ENCODE measurements around the gene CRYBG2.
"Not testable (repeated sequence)": the region's sequence is repeated elsewhere in the genome, so short reads cannot be mapped to it uniquely, and the experiment has no call there.

DNA sequence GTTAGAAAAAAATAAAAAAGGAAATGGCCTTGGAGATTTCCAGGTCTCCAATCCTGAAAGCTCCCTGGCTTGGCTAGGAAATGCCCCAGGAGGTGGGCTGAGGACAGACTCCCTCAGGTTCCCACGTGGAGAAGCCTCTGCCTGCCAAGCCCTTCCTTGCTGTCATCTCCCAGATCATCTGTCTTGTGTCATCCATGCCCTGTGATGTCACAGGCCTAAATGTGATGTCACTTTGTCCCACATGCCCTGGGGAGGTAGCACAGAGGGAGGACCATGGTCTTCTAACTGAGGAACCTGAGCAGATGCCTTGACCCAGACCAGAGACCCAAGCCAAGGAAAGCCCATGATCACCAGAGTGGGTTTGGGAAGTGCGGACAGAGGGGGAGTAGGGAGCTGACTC, 20.4 kb upstream of the CRYBG2 start:
- not testable (repeated sequence) for TF ChIP-seq EZH2 (IDR thresholded peaks at IDR 0.05; ENCODE audit: low read length); CTCF (optimal IDR thresholded peaks at IDR 0.05 in 1 of 3, IDR thresholded peaks at IDR 0.05 in 1 of 3, conservative IDR thresholded peaks at IDR 0.05 in 1 of 3; ENCODE audit: extremely low read depth in 1 of 3, insufficient read depth in 2 of 3, low read length in 3 of 3)
